ENCODE results near the gene CACNB4.

Gene CACNB4

GRCh38 chr2:151819920-151820319, 278.9 kb downstream of the CACNB4 start:
- H3K27ac ChIP-seq = no peak overlapping the region
- peaks cover 6% of the 10 kb centered on the region for H3K36me3 ChIP-seq
- H3K27me3 ChIP-seq = no peaks in the 10 kb centered on the region
- H3K4me1 ChIP-seq (ENCODE audit: control insufficient read depth in 1 of 2, insufficient read depth in 1 of 2, low read depth in 1 of 2, low read length in 1 of 2) = no peaks in the 10 kb centered on the region
- TF ChIP-seq CTCF (IDR thresholded peaks at IDR 0.05) = no peak
- H3K4me3 ChIP-seq (ENCODE audit: low read depth in 1 of 2, low read length in 1 of 2) = no peak overlapping the region
- no peaks in the 10 kb centered on the region for H3K9me3 ChIP-seq

- no peaks in the 10 kb centered on the region for H3K4me1 ChIP-seq (ENCODE audit: control insufficient read depth in 1 of 2, insufficient read depth in 1 of 2, low read depth in 1 of 2, low read length in 1 of 2)
- no peak overlapping the region for H3K27ac ChIP-seq
- H3K4me3 ChIP-seq (ENCODE audit: low read depth in 1 of 2, low read length in 1 of 2) = no peak overlapping the region
- H3K9me3 ChIP-seq = no peaks in the 10 kb centered on the region
- no peaks in the 10 kb centered on the region for H3K27me3 ChIP-seq
- peaks cover 19% of the 10 kb centered on the region for H3K36me3 ChIP-seq
- no peak for TF ChIP-seq CTCF (IDR thresholded peaks at IDR 0.05)
These were observed 280.9 kb downstream of the CACNB4 start for GRCh38 chr2:151817929-151818328.

GRCh38 chr2:151816843-151817242, 282.0 kb downstream of the CACNB4 start:
- no peak for TF ChIP-seq CTCF (IDR thresholded peaks at IDR 0.05)
- no peaks in the 10 kb centered on the region for H3K9me3 ChIP-seq
- no peak overlapping the region for H3K4me3 ChIP-seq (ENCODE audit: low read depth in 1 of 2, low read length in 1 of 2)
- H3K4me1 ChIP-seq (ENCODE audit: control insufficient read depth in 1 of 2, insufficient read depth in 1 of 2, low read depth in 1 of 2, low read length in 1 of 2) = no peaks in the 10 kb centered on the region
- peaks cover 29% of the 10 kb centered on the region for H3K36me3 ChIP-seq
- H3K27me3 ChIP-seq = no peaks in the 10 kb centered on the region
- no peak overlapping the region for H3K27ac ChIP-seq

- Histone ChIP-seq H3K4me3 (ENCODE audit: low read depth in 1 of 2, low read length in 1 of 2) (no peak overlapping the region), H3K27ac (no peak overlapping the region), H3K36me3 (peaks cover 34% of the 10 kb centered on the region), H3K27me3 (no peaks in the 10 kb centered on the region), H3K9me3 (no peaks in the 10 kb centered on the region), H3K4me1 (ENCODE audit: control insufficient read depth in 1 of 2, insufficient read depth in 1 of 2, low read depth in 1 of 2, low read length in 1 of 2) (no peaks in the 10 kb centered on the region)
- no peak for TF ChIP-seq CTCF (IDR thresholded peaks at IDR 0.05)
These were observed 282.9 kb downstream of the CACNB4 start for GRCh38 chr2:151815821-151816489.

GRCh38 chr2:151810489-151810888, 288.4 kb downstream of the CACNB4 start:
- no peak for TF ChIP-seq CTCF (IDR thresholded peaks at IDR 0.05)
- Histone ChIP-seq H3K27me3 (no peaks in the 10 kb centered on the region), H3K36me3 (peaks cover 28% of the 10 kb centered on the region), H3K4me1 (ENCODE audit: control insufficient read depth in 1 of 2, insufficient read depth in 1 of 2, low read depth in 1 of 2, low read length in 1 of 2) (peaks cover 8 to 9% of the 10 kb centered on the region in 2 experiments), H3K4me3 (ENCODE audit: low read depth in 1 of 2, low read length in 1 of 2) (no peak overlapping the region), H3K9me3 (no peaks in the 10 kb centered on the region), H3K27ac (no peak overlapping the region)

GRCh38 chr2:151809073-151809383, 289.8 kb downstream of the CACNB4 start:
- H3K27ac ChIP-seq = no peak overlapping the region
- peaks cover 25% of the 10 kb centered on the region for H3K36me3 ChIP-seq
- no peaks in the 10 kb centered on the region for H3K27me3 ChIP-seq
- peaks cover 9 to 11% of the 10 kb centered on the region in 2 experiments for H3K4me1 ChIP-seq (ENCODE audit: control insufficient read depth in 1 of 2, insufficient read depth in 1 of 2, low read depth in 1 of 2, low read length in 1 of 2)
- no peak for TF ChIP-seq CTCF (IDR thresholded peaks at IDR 0.05)
- H3K9me3 ChIP-seq = no peaks in the 10 kb centered on the region
- no peak overlapping the region for H3K4me3 ChIP-seq (ENCODE audit: low read depth in 1 of 2, low read length in 1 of 2)

Data from neutrophil (primary cell).